H1 (cell line): Measurements from ENCODE around the gene ENKUR. TPM values are rescaled to one million over a fixed set of nuclear protein-coding genes. Genes with fewer than 3 reads are reported as not detected.

Experiments used
- CTCF ChIA-PET: fragments of 300-600 bp; sonication (Branson Sonifier 250); formaldehyde crosslinking; loops from one replicate; lab custom pipeline; 2021; ENCODE audit not compliant: partially characterized antibody; lab: Charles Lee
- POLR2A ChIA-PET: fragments of 300-600 bp; sonication (Branson Sonifier 250); formaldehyde crosslinking; loops from one replicate; lab custom pipeline; 2021; ENCODE audit warnings: inconsistent platforms; ENCODE audit not compliant: partially characterized antibody; lab: Charles Lee
- DNase-seq, 2 experiments: peaks; one replicate each; pipeline versions ENCODE4 v3.0.0 to v3.0.0-alpha.2; 2010 to 2022; ENCODE audit warnings: low spot score in 2 of 2, low read depth in 1 of 2, mixed read lengths in 1 of 2
- FAIRE-seq: peaks from 2 replicates; lab custom pipeline; 2011; peaks lifted over from hg19 to GRCh38; lab: Jason Lieb, UNC
- H2AFZ ChIP-seq: 2 replicates; pipeline ENCODE4 v1.8.1; 2012; ENCODE audit warnings: low read length, inconsistent platforms
- H2AK5ac ChIP-seq: 2 replicates; pipeline ENCODE4 v1.6.1; 2013; ENCODE audit warnings: low read depth, low read length
- H2BK120ac ChIP-seq: replicated peaks from 2 replicates; pipeline ENCODE3; 2013; ENCODE audit warnings: low read depth, low read length, inconsistent platforms
- H2BK12ac ChIP-seq: 2 replicates; pipeline ENCODE4 v1.6.1; 2013; ENCODE audit warnings: low read depth, low read length
- H2BK15ac ChIP-seq: 2 replicates; pipeline ENCODE4 v1.6.1; 2013; ENCODE audit warnings: low read length
- H2BK20ac ChIP-seq: 2 replicates; pipeline ENCODE4 v1.6.1; 2013; ENCODE audit warnings: low read length
- H2BK5ac ChIP-seq: 2 replicates; pipeline ENCODE4 v1.6.1; 2013; ENCODE audit warnings: low read depth, low read length
- H3K14ac ChIP-seq: 2 replicates; pipeline ENCODE4 v1.6.1; 2013; ENCODE audit warnings: inconsistent platforms; ENCODE audit not compliant: insufficient read length
- H3K18ac ChIP-seq: 2 replicates; pipeline ENCODE4 v1.6.1; 2013; ENCODE audit warnings: low read length; ENCODE audit errors: extremely low read depth
- H3K23ac ChIP-seq: 2 replicates; pipeline ENCODE4 v1.6.1; 2013; ENCODE audit warnings: inconsistent platforms; ENCODE audit not compliant: insufficient read length
- H3K23me2 ChIP-seq: 2 replicates; pipeline ENCODE4 v1.6.1; 2013; ENCODE audit warnings: low read depth, low read length
- H3K27ac ChIP-seq: 2 replicates; pipeline ENCODE4 v1.6.1; 2011; ENCODE audit warnings: low read depth, low read length, inconsistent platforms
- H3K27me3 ChIP-seq, 4 experiments: replicated peaks in 1 of 4; 1 replicate in 1 of 4; 2 replicates in 3 of 4; pipeline versions ENCODE4 v1.6.1 to v1.8.1; 2011 to 2013; ENCODE audit warnings: low read length in 3 of 4, mild to moderate bottlenecking in 3 of 4, inconsistent platforms in 2 of 4, mixed read lengths in 2 of 4, moderate library complexity in 1 of 4; ENCODE audit not compliant: control insufficient read depth in 3 of 4, insufficient read depth in 3 of 4; ENCODE audit errors: extremely low read depth in 1 of 4
- H3K36me3 ChIP-seq, 4 experiments: 2 replicates each; pipeline versions ENCODE4 v1.6.1 to v1.8.1; 2011 to 2013; ENCODE audit warnings: mild to moderate bottlenecking in 4 of 4, low read length in 3 of 4, moderate library complexity in 2 of 4, control low read depth in 1 of 4, inconsistent platforms in 1 of 4; ENCODE audit not compliant: insufficient read depth in 4 of 4, control insufficient read depth in 2 of 4
- H3K4ac ChIP-seq: replicated peaks from 2 replicates; pipeline ENCODE3; 2013; ENCODE audit warnings: low read length, low read depth, mixed read lengths, inconsistent platforms; ENCODE audit not compliant: insufficient read length
- H3K4me1 ChIP-seq, 4 experiments: replicated peaks in 1 of 4; 1 replicate in 1 of 4; 2 replicates in 3 of 4; pipeline versions ENCODE4 v1.6.1 to v1.8.1; 2011 to 2013; ENCODE audit warnings: low read length in 3 of 4, inconsistent platforms in 2 of 4, mixed read lengths in 1 of 4; ENCODE audit not compliant: insufficient read depth in 4 of 4, control insufficient read depth in 3 of 4
- H3K4me2 ChIP-seq, 2 experiments: 2 replicates each; pipeline versions ENCODE4 v1.6.1 to v1.8.1; 2011 to 2013; ENCODE audit warnings: low read depth in 2 of 2, low read length in 2 of 2, control low read depth in 1 of 2, inconsistent platforms in 1 of 2, mild to moderate bottlenecking in 1 of 2; ENCODE audit not compliant: insufficient read depth in 1 of 2
- H3K4me3 ChIP-seq, 4 experiments: fragments of 200-600, 300-600 bp in 1 of 4; sonication (generic), shearing (Covaris generic), sonication (Bioruptor Twin) in 1 of 4; 2 replicates each; pipeline versions ENCODE4 v1.5.1 to v1.8.1; 2011 to 2016; ENCODE audit warnings: low read length in 4 of 4, low read depth in 3 of 4, control low read depth in 2 of 4, inconsistent platforms in 2 of 4, mild to moderate bottlenecking in 2 of 4, mixed read lengths in 1 of 4, moderate library complexity in 1 of 4; ENCODE audit not compliant: insufficient read depth in 2 of 4; ENCODE audit errors: extremely low read depth in 1 of 4
- H3K56ac ChIP-seq: replicated peaks from 2 replicates; pipeline ENCODE3; 2013; ENCODE audit warnings: low read depth, mild to moderate bottlenecking, mixed read lengths, low read length, inconsistent platforms; ENCODE audit not compliant: insufficient read length
- H3K79me1 ChIP-seq: 2 replicates; pipeline ENCODE4 v1.6.1; 2013; ENCODE audit warnings: low read depth, low read length, control low read depth
- H3K79me2 ChIP-seq, 2 experiments: 2 replicates each; pipeline versions ENCODE4 v1.6.1 to v1.8.1; 2012 to 2013; ENCODE audit warnings: low read length in 2 of 2, mild to moderate bottlenecking in 2 of 2, inconsistent platforms in 1 of 2; ENCODE audit not compliant: insufficient read depth in 2 of 2, control insufficient read depth in 1 of 2
- H3K9ac ChIP-seq, 4 experiments: replicated peaks in 1 of 4; 1 replicate in 1 of 4; 2 replicates in 3 of 4; pipeline versions ENCODE4 v1.6.1 to v1.8.1; 2011 to 2013; ENCODE audit warnings: low read depth in 3 of 4, low read length in 3 of 4, control low read depth in 2 of 4, mild to moderate bottlenecking in 2 of 4, moderate library complexity in 2 of 4, inconsistent platforms in 1 of 4; ENCODE audit errors: extremely low read depth in 1 of 4
- H3K9me3 ChIP-seq, 2 experiments: 2 replicates each; pipeline versions ENCODE4 v1.6.1 to v1.8.1; 2012 to 2013; ENCODE audit warnings: mild to moderate bottlenecking in 2 of 2, moderate library complexity in 2 of 2, control low read depth in 1 of 2, inconsistent platforms in 1 of 2, low read depth in 1 of 2, low read length in 1 of 2, mixed read lengths in 1 of 2; ENCODE audit not compliant: insufficient read depth in 2 of 2
- H4K20me1 ChIP-seq, 2 experiments: replicated peaks in 1 of 2; 2 replicates each; pipeline versions ENCODE3 to v1.8.1; 2011 to 2013; ENCODE audit warnings: inconsistent platforms in 2 of 2, low read length in 2 of 2, mild to moderate bottlenecking in 1 of 2; ENCODE audit not compliant: insufficient read depth in 2 of 2, control insufficient read depth in 1 of 2
- H4K5ac ChIP-seq: 2 replicates; pipeline ENCODE4 v1.6.1; 2013; ENCODE audit warnings: low read length, low read depth, mixed read lengths, inconsistent platforms; ENCODE audit not compliant: insufficient read length
- H4K8ac ChIP-seq: 2 replicates; pipeline ENCODE4 v1.8.0; 2013; ENCODE audit warnings: mild to moderate bottlenecking, moderate library complexity, low read length, inconsistent platforms; ENCODE audit not compliant: insufficient read depth; ENCODE audit errors: extremely low read depth
- H4K91ac ChIP-seq: replicated peaks from 2 replicates; pipeline ENCODE3; 2013; ENCODE audit warnings: low read length, mixed read lengths, inconsistent platforms; ENCODE audit not compliant: insufficient read length
- ATF3 ChIP-seq: IDR thresholded peaks from 2 replicates; pipeline ENCODE4 v1.6.1; 2011; ENCODE audit warnings: low read depth, mild to moderate bottlenecking, low read length; ENCODE audit not compliant: insufficient read depth
- BCL11A ChIP-seq, 2 experiments: IDR thresholded peaks; one replicate each; pipeline ENCODE4 v1.6.1; 2011; ENCODE audit warnings: low read depth in 2 of 2, low read length in 2 of 2, mild to moderate bottlenecking in 2 of 2
- CTBP2 ChIP-seq: IDR thresholded peaks from 2 replicates; pipeline ENCODE4 v1.7.0; 2011; ENCODE audit warnings: borderline replicate concordance, mild to moderate bottlenecking, moderate library complexity, mixed read lengths, low read length; ENCODE audit not compliant: insufficient read depth, insufficient read length
- HDAC2 ChIP-seq, 2 experiments: fragments of 300-600 bp in 1 of 2; sonication (generic) in 1 of 2; IDR thresholded peaks; 2 replicates each; pipeline ENCODE4 v1.6.1; 2011 to 2012; ENCODE audit warnings: low read depth in 2 of 2, low read length in 2 of 2, mild to moderate bottlenecking in 2 of 2, moderate library complexity in 2 of 2, borderline replicate concordance in 1 of 2, inconsistent platforms in 1 of 2
- JUN ChIP-seq: IDR thresholded peaks from 2 replicates; pipeline ENCODE4 v1.6.1; 2011; ENCODE audit warnings: low read depth, mild to moderate bottlenecking, improper control_type of control experiment, low read length
- JUND ChIP-seq: IDR thresholded peaks from 2 replicates; pipeline ENCODE4 v1.6.1; 2011; ENCODE audit warnings: mild to moderate bottlenecking, improper control_type of control experiment, low read length
- MAFK ChIP-seq: IDR thresholded peaks from 2 replicates; pipeline ENCODE4 v1.6.1; 2012; ENCODE audit warnings: low read depth, mild to moderate bottlenecking, improper control_type of control experiment, low read length
- NRF1 ChIP-seq: IDR thresholded peaks from 2 replicates; pipeline ENCODE4 v1.6.1; 2011; ENCODE audit warnings: mild to moderate bottlenecking, low read depth, low read length, improper control_type of control experiment
- POLR2A ChIP-seq, 2 experiments: IDR thresholded peaks; 1 replicate in 1 of 2; 2 replicates in 1 of 2; pipeline ENCODE4 v1.6.1; 2011; ENCODE audit warnings: low read depth in 2 of 2, low read length in 2 of 2, mild to moderate bottlenecking in 2 of 2; ENCODE audit errors: control extremely low read depth in 1 of 2
- RBBP5 ChIP-seq: IDR thresholded peaks from 2 replicates; pipeline ENCODE4 v1.7.1; 2012; ENCODE audit warnings: low read depth, mild to moderate bottlenecking, inconsistent platforms, low read length, moderate library complexity, borderline replicate concordance
- RFX5 ChIP-seq: IDR thresholded peaks from 2 replicates; pipeline ENCODE4 v1.6.1; 2011; ENCODE audit warnings: low read depth, low read length, improper control_type of control experiment, borderline replicate concordance
- TAF7 ChIP-seq: optimal IDR thresholded peaks from 2 replicates; pipeline ENCODE3; 2011; ENCODE audit warnings: low read depth, mild to moderate bottlenecking, inconsistent platforms, low read length, moderate library complexity, borderline replicate concordance
- YY1 ChIP-seq: IDR thresholded peaks from 2 replicates; pipeline ENCODE4 v1.6.1; 2011; ENCODE audit warnings: low read depth, mild to moderate bottlenecking, low read length
- ZNF274 ChIP-seq: IDR thresholded peaks from 2 replicates; pipeline ENCODE4 v1.7.0; 2012; ENCODE audit warnings: low read length, borderline replicate concordance; ENCODE audit errors: extremely low read depth
- polyA plus RNA-seq, 7 experiments: library from polyadenylated mRNA; depleted of rRNA in 3 of 7; stranded (reverse) in 5 of 7; unstranded in 2 of 7; fragments of >200 nt in 5 of 7; fragments of 200-250 nt in 2 of 7; gene quantifications; 1 replicate in 5 of 7; 2 replicates in 1 of 7; 4 replicates in 1 of 7; pipeline versions ENCODE4 v1.2.1 to v1.2.3, GENCODE V29; 2011 to 2013; ENCODE audit warnings: missing spikeins in 2 of 7, mixed read lengths in 2 of 7
- total RNA-seq: library from RNA; stranded (reverse); fragmentation: NEBNext Ultra II Directional; extraction: Animal tissue kit (Norgen Biotek cat#: 25700); gene quantifications from 2 replicates; pipeline ENCODE4 v1.2.1, GENCODE V29; 2021

ENKUR gene
- total and polyA plus RNA-seq, 2 of the 8 experiments (the other 6 are each of a cell fraction or from before 2014, with no cell fraction given) = not detected

- DNase-seq = no peak
- no peak for TF ChIP-seq RBBP5
- TF ChIP-seq RFX5 = no peak
- no peak for TF ChIP-seq POLR2A (IDR thresholded peaks at IDR 0.05; ENCODE audit: control extremely low read depth in 1 of 2, low read depth in 2 of 2, low read length in 2 of 2)
- no peak for TF ChIP-seq CTBP2
- no peak for TF ChIP-seq HDAC2 (IDR thresholded peaks at IDR 0.05; ENCODE audit: borderline replicate concordance in 1 of 2, low read depth in 2 of 2, low read length in 2 of 2)
- no peak for TF ChIP-seq ATF3
- no peak for TF ChIP-seq BCL11A (IDR thresholded peaks at IDR 0.05; ENCODE audit: low read depth in 2 of 2, low read length in 2 of 2)
- TF ChIP-seq NRF1 = no peak
- no peak for TF ChIP-seq MAFK
- no peak for TF ChIP-seq TAF7
- no peak for TF ChIP-seq JUN
- TF ChIP-seq YY1 = no peak
- TF ChIP-seq ZNF274 = no peak
- no peak for TF ChIP-seq JUND
These were observed 20.9 kb downstream of the ENKUR start for GRCh38 chr10:24995072-24995471.

More at GRCh38 chr10:24995072-24995471, 20.9 kb downstream of the ENKUR start:
- Histone ChIP-seq H4K91ac (no peak overlapping the region), H3K4ac (no peak overlapping the region), H2BK5ac (no peak overlapping the region), H2BK120ac (no peak overlapping the region), H2AK5ac (no peak overlapping the region), H4K20me1 (no peaks in the 10 kb centered on the region), H3K23ac (no peak overlapping the region), H3K27ac (no peak overlapping the region), H3K4me3 (no peak overlapping the region), H3K9me3 (no peaks in the 10 kb centered on the region), H3K23me2 (no peaks in the 10 kb centered on the region), H4K8ac (no peak overlapping the region), H2BK12ac (no peak overlapping the region), H2BK15ac (no peak overlapping the region), H3K4me1 (no peaks in the 10 kb centered on the region), H3K14ac (no peak overlapping the region), H3K79me1 (no peaks in the 10 kb centered on the region), H3K56ac (no peak overlapping the region), H3K4me2 (no peak overlapping the region), H3K79me2 (no peaks in the 10 kb centered on the region), H3K36me3 (no peaks in the 10 kb centered on the region), H2BK20ac (no peak overlapping the region), H2AFZ (no peak overlapping the region), H4K5ac (no peak overlapping the region), H3K9ac (no peak overlapping the region), H3K18ac (no peak overlapping the region), H3K27me3 (no peaks in the 10 kb centered on the region)
- no peak for FAIRE-seq
- CTCF ChIA-PET = interaction anchor here (0.5 kb wide), 1 partner anchor 1497 kb away, joined by 4 read pairs; no protein-coding TSS in a partner anchor
- POLR2A ChIA-PET = no interaction called here
